ENCODE data around the gene PRPSAP2. TPM values are rescaled to one million over a fixed set of nuclear protein-coding genes. Genes with fewer than 3 reads are reported as not detected.
"Not testable (repeated sequence)": the region's sequence is repeated elsewhere in the genome, so short reads cannot be mapped to it uniquely, and the experiment has no call there.

Gene PRPSAP2, protein sequence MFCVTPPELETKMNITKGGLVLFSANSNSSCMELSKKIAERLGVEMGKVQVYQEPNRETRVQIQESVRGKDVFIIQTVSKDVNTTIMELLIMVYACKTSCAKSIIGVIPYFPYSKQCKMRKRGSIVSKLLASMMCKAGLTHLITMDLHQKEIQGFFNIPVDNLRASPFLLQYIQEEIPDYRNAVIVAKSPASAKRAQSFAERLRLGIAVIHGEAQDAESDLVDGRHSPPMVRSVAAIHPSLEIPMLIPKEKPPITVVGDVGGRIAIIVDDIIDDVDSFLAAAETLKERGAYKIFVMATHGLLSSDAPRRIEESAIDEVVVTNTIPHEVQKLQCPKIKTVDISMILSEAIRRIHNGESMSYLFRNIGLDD
- polyA plus RNA-seq (ENCODE audit: insufficient read length) = 21.1 TPM

DNA sequence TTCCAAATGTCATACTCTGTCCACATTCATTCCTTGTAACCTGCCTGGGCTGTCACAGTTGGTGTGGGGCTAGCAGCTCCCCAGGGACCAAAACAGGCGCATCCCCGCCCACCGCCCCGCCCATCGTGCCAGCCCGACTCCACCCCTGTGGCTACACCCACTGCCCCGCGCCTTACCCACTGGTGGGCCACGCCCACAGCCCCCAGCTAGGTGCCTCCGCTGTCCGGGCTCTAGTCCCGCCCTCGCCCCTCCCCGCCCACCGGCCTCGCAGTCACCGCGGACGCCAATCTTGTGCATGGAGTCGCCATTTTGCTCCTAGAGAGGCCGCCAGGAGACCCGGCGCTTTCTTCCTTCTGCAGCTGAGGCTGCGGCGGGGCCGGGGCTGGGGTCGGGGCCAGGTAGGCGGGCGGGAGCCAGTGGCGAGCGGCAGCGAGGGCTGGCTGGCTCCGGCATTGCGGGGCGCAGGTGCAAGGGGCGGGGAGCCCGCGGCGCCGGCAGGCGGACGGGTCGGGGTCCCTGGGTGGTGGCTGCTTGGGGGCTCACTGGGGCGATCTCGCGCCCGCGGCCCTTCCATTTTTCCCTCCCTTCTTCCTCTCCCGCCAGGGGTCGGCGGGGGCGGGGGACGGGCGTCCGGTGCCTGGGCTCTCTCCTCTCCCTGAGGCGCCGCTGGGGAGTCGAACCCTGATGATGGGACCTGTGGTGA is at the start of gene PRPSAP2:
TSS of gene PRPSAP2 (plus strand) at position 268 of the 703 bp plus-strand sequence. CDS start 7,703 bp downstream, outside the sequence.
- peak; percentile 88 for DNase-seq

DNA sequence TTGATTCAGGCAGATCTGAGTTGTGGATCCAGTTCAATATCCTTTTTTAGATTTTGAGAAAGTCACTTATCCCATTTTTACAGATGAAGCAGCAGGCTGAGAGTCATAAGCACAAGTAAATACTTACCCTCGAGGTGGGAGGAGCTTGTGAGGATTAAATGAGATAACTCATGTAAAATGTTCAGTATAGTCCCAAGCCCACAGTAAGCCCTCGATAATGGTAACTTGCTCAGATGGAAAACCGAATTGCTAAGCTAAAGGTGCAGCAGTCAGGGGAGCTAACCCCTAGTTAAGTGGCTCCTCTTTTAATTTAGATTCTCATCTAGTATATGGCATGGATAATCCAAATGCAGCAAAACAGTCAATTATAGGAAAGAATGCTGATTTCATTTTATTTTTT is 42.0 kb upstream of the PRPSAP2 start:
- DNase-seq = not testable (repeated sequence)

DNA sequence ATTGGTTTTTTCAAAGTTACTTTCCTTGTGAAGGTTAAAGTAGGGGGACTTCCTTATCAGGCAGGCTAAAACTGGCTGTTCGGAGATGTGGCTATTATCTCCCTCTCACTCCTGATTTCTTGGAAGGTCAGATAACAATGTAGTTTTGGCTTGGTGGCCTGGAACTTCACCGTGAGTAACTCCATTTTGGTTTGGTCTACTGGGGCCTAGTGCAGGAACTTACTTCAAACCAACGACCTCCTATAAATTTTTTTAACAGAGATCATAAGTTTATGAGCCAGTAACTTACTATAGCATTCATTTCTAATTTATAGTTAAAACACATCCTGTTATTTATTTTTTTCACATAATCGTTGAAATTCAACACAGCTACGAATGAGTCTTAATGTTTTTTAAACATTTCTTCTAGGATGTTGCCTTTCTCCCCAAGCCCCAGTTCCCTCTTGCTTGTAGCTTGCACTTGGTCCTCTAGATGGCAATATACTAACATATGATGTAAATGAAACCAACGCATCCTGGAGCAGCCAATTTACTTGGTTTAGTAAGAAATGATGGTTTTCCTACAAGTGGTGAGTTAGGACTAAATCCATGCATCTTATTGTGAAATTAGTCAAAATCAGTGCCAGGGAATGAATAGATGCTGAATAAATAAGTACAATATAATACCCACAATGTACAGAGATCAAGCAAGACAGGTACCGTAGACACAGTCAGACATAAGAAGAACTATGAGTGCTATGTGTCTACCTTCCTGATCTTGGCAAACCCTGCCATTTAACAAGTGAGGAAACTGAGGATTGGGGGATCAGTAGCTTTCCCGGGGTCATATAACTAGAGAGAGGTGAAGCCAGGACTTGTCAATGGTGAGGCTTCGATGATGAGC is 41.2 kb upstream of the PRPSAP2 start:
- peak; percentile 34 for DNase-seq

DNA sequence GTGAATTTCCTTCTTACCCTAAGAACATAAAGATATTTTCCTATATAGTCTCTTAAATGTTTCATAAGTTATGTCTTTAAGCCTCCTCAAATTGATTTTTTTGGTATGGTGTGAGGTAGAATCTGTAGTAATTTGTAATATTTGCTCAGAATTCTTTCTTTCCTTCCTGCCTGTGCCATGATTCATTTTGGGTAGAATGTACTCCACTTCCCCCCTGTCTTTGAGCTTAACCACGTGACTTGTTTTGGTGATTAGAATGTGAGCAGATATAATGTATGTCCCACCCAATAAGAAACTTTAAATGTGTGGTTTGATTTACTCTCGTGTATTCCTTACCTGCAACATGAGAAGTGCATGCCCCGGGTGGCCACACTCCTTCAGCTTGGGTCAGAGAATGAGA is 36.5 kb upstream of the PRPSAP2 start:
- DNase-seq = not testable (repeated sequence)

DNA sequence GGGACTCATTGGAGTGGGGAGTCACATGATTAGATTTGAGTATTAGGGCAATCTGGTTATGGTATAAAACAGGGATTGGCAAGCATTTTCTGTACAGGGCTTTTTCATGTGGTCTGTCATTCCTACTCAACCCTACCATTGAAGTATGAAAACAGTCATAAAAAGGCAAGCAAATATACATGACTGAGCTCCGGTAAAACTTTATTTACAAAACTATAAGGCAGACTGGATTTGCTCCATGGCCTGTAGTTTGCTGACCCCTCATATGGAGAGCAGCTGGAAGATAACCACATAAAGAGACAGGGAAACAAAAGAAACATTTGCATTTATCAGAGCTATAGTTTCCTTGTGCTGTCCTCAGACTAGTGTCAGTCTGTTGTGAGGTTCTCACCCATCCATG is 30.3 kb upstream of the PRPSAP2 start:
- DNase-seq = not testable (repeated sequence)

DNA sequence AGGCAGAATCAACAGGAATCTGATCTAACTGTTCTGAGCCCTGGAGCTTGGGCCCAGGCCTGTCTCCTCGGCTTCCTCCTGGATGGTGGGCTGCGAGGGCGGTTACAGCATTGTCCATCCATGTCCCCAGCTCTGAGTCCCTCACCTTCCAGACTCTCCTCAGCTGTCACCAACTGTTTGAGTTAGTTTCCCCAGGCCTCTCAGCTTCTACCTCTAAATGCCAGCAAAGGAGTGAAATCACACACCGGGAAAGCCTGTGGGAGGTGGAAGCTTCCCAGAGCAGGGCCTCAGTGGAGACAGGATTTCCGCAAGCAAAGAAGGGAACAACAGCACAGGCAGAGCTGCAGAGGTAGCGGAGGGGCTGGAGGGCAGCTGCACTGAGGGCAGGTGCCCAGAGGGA is 9.4 kb upstream of the PRPSAP2 start:
- DNase-seq = no peak

DNA sequence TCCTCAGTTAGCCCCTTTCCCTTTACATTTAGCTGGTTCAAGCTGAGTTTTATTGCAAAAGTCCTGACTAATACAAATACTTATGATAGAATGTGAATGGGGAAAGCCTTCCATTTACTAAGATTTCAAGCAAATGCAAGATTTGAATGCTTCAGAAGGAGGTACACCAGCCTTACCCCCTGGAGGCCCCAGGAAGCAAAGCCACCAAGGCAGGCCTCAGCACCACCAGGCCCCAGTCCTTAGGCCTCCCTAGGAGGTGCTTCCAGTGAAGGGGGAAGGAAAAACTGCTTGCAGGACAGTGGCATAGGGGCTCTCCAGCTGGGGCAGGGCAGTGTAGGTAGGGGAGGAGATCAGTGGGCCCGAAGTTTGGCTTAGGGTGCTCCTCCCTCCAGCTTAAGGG is 7.3 kb upstream of the PRPSAP2 start:
- DNase-seq = no peak

DNA sequence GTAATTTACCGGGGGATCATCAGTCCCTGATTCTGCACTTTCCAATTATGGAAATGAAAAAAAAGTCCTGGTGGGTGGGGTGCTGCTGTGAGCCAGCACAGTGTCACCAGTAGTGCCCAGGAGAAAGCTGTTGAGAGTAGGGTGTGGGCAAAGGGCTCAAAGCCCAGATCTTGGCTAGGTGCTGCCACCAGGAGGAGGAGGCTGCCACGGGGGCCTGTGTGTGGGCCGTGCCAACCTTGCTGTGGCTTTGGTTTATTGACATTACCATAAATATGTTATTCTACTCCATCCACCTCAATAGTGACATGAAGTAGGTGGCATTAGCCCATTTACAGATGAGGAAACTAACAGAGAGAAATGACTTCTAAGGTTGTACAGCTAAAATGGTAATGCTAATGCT is 6.7 kb upstream of the PRPSAP2 start:
- DNase-seq = no peak

DNA sequence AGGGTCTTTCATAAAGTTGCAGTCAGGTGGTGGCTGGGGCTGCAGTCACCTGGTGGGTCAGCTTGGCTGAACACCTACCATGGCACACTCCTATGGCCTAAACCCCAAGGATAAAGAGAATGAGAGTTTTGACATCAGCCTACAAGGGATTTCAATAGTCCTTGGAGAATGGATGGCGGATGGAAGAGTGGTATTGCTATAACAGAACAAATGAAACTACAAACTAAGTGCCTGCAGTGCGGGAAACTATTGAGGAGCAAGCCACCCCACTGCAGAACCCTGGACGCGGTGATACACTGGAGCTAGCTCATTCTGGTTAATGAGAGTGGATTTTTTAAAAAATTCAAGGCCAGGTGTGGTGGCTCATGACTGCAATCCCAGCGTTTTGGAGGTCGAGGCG is 3.0 kb upstream of the PRPSAP2 start:
- no peak for DNase-seq

DNA sequence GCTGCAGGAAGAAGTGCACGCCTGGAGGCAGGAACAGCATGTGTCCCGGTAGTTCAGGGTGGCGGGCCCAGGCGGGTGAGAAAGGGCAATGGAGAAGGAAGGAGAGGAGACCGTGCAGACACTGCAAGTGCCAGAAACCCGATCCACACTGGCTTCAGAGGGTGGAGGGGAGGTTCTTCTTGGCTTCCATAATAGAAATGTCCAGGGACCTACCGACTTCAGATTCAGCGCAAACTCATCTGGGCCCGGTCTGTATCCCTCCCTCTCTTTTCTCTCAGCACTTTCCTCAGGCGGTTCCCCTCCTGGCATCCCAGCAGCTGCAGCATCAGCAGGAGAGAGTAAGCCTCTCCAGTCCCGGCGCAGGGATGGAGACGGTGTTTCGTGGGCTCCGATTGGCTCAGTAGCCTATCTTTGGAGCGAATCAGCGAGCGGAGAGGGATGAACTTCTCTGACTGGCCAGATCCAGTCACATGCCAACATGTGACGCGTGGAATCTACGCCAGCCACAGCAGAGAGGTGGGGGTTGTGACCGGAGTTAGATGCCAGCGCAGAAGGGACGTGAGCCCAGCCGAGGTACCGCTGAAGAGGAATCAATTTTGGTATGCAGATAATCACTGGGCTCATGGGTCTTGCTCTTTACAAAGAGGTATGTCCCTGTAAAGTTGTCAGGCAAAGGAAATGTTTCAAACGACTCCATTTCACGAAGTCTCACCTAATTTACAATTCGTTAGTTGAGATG is 1.9 kb upstream of the PRPSAP2 start:
- peak; percentile 97 for DNase-seq

DNA sequence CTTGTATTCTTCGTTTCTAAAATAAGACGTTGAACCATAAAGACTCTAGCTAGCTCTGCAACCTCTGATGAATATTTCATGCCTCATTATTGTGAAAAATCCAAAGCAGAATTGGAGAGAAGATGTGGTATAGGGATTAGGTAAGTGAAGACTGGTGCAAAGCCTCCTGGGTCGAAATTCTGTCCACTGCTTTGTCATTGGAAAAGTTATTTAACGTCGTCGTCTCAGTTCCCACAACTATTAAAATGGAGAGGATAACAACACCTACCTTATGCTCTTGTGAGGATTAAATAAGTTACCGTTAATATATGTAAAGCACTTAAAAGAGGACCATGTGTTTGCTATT is 1.4 kb upstream of the PRPSAP2 start:
- peak; percentile 42 for DNase-seq

DNA sequence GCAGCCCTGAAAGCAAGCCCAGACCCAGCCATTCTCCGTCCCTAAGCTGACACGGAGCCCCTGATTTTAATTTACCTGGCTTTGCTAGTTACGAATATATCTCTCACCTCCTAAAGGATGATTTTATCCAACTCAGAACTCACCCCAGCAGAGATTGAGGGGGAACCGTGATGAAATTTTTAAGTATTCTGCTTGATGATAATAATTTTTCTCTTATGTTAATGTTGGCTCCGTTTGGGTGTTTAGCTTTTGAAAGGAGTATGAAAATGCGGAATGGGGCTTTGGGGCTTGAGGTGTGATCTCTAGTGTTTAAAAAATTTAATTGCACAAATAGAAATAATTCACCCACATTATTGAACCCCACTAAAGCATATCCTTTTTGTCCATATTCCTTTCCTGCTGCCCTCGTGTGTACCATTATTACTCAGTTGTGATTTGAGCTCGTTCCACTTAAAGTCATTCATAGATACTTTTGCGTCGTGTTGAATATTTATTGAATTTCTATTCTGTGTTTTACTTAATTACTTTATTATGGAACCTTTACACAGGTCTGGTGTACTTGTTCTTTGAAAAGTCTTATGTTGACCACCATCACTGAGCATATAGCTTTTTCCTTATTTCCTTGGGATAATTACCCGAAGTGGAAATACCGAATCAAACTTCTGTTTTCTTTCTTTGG is 775 bp downstream of the PRPSAP2 start:
- no peak for DNase-seq

DNA sequence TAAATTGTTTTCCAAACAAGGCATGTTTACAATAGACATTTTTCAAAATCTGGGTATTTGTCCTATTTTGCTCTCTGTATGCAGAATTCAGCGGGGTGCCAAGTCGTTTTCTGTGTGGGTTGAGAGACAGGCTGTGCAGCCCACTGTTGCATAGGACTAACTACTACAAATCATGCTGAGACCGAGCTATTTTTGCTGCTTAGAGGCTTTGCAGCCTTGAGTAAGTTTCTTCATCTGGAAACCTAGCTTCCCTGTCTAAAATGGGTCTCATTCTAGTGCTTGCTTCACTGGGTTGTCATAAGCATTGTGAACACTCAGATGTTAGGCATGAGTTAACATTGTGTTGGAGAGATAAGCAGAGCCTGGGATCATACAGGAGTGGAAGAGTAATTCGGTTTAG is 1.3 kb downstream of the PRPSAP2 start:
- DNase-seq = no peak

DNA sequence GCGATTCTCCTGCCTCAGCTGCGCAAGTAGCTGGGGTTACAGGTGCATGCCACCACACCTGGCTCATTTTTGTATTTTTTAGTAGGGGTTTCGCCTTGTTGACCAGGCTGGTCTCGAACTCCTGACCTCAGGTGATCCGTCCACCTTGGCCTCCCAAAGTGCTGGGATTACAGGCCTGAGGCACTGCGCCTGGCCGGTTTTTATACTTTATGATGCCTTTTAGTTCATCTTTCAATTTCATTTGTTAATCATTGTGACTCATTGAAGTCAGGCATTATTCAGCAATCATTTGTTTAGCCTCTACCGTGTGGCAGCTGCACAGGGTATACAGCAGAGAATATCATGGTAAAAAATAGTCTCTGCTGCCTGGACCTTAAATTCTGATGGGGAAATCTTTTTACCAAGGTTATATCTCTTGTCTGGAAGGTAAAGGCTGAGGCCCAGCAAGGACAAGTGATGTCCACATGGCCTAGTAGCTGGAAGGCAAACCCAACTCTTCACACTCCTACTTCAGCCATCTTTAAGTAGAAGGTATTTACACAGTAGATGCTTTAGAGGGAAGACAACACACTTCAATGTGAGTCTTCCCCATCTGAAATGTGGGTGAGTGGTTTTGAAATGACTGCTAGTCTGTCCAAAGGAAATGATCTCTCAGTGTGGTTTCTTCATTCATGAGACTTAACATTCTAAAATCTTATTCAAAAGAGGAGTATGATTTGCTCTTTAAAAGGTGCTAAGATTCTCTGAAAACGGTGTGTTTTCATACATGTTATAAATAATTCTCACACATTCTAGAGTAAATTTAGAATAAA is 2.4 kb downstream of the PRPSAP2 start:
- DNase-seq = no peak

DNA sequence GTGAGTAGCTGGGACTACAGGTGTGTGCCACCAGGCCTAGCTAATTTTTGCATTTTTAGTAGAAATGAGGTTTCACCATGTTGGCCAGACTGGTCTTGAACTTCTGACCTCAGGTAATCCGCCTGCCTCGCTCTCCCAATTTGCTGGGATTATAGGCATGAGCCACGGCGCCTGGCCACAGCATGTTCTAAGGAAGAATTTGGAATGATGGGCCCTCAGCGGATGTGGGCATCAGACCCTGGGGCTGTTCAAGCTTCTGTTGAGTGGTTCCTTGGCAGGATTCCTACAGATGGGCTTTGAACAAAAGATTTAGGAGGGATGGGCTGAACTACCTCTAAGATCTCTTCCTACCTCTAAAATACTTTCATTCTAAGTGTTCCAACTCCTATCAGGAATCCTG is 4.1 kb downstream of the PRPSAP2 start:
- DNase-seq = no peak

DNA sequence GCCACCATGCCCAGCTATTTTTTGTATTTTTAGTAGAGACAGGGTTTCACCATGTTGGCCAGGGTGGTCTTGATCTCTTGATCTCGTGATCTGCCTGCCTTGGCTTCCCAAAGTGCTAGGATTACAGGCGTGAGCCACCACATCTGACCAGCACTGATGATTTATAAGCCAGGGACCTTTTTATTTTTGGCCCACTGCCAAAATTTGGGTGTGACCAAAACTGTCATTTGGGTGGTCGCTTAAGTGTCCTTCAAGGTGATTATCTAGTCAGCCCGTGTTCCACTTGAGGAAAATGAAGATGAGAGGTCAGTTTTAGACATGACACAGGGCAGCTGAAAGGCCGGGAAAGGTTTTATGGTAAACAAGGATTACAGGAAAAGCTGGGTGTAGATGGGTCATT is 7.1 kb downstream of the PRPSAP2 start:
- not testable (repeated sequence) for DNase-seq

DNA sequence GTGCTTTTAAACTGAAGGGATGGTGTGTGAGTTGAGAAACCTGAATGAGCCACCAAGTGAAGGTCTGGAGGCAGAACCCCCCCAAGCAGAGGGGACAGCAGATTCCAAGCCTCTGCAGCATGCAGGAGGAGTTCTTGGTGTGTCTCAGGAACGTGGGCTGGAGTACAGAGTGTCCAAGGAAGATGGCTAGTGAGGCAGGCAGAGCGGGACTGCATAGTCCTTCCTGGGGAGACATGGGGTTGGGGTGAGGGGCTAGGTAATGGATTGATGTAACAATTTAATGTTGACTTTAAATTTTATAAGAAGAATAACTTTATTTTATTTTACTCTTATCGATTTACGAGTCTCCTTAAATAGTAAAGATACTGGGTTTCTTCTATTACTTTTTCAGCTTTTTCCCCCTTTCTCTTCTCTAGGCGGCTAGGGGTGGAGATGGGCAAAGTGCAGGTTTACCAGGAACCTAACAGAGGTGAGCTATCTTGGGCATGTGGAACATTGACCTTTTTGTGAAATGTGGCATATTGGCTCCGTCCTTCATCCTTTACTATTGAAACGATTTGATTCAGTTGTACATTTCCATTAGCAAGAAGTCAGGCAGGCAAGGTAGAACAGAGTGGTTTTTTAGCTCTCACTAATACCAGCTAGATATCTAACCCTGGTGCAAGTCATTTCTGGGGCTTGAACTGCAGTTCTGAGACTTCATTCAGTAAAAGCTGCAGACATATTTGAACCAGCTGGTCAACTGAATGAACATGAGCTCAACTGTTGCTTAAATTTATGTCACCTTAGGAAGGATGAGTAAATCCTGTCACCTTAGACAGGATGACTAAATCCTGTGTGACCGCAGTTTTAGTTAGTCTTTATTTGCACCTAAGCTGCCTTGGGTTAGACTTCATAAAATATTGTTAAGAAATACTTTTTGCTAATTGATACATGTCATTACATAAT is 9.2 kb downstream of the PRPSAP2 start:
- no peak for DNase-seq

DNA sequence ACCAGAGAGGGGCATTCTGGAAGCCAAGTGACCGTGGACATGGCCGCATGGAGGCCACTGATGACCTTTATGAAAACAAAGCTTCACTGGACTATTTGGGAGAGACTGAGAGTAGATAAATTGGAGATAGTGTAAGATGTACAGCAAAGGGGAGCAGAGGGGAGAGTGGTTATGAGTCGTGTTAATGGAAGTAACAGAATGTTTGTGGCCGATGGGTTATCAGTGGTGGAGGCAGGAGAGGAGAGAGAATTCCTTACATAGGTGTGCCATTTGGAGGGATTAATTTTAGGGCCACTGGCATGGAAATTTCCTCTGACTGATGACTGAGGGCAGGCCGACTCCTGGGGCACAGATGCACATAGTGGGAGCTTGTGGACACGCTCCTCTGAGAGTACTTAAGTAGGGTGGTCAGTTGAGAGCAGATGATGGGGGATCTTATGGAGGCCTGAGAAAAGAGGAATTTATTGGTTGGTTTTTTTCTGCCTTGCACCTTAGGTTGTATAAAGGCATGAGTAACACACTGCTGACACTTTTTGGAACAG is 19.2 kb downstream of the PRPSAP2 start:
- DNase-seq = no peak

DNA sequence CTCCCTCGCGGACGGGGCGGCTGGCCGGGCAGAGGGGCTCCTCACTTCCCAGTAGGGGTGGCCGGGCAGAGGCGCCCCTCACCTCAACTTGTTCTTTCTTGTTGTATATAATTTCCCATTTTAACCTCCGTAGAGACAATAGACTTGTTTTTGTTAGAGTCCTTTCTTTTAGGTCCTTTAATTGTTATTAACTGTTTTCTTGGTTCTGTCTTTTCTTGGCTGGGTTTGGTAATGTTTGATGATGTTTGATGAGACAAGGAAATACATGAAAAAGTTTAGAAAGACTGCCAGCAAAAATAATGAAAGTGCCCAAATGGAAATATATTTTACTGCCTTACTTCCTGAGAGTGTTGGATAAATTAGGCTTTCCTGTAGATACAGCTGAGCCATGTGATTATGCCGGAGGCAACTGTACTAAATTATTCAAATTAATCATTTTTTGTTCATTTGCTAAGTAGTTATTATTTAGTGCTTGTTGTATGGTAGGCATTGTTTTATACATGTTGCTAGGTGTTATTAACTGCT is 30.9 kb downstream of the PRPSAP2 start:
- no peak for DNase-seq

All from hindlimb muscle (tissue), 1 donor.